Measurements from ENCODE around the gene NKAP. TPM values are rescaled to one million over a fixed set of nuclear protein-coding genes. Genes with fewer than 3 reads are reported as not detected.
"Not testable (repeated sequence)": the region's sequence is repeated elsewhere in the genome, so short reads cannot be mapped to it uniquely, and the experiment has no call there.

Gene NKAP
- total and polyA plus RNA-seq, 5 experiments from 2014 or later = 2.4 to 18.7 (median 6.3) TPM

DNA sequence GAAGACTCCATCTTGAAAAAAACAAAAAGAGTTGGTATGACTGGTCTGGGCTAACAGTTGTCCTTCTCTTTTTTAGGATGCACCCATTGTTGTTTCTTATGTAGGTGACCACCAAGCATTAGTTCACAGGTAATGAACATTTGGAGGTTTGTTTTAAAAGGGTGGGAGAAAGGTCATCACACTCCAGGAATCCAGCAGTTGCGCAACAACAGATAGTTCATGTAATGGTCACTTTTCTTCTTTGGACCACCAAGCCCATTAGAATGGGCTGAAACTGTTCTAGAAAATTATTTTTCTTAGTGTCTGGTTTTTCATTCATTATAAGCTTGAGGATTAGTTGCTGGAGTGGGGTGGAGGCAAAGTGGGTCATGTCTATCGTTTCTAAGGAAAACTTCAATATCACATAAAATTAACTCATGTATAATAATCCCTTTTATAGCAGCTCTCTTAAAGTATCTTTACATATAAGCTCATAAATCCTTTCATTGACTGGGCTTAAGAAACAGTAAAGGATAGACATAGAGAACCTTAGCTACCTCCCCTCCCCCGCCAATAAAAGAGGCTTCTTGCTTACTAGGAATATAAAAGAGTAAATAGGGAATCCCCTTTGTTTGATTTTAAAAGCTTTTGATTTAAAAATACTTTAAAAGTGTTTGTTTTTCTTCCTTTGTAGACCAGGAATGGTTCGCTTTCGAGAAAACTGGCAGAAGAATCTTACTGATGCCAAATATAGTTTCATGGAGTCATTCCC, 23.5 kb downstream of the NKAP start:
- no peaks in the 10 kb centered on the region for H3K27me3 Mint-ChIP-seq
- no peaks in the 10 kb centered on the region for H3K4me1 Mint-ChIP-seq
- peaks cover 0 to 23% (median 0%) of the 10 kb centered on the region in 3 donors for H3K36me3 Mint-ChIP-seq
- no peak overlapping the region for H3K4me3 Mint-ChIP-seq
- ATAC-seq (no peak), DNase-seq (no peak)
- POLR2A ChIA-PET = no interaction called here
- H3K27ac Mint-ChIP-seq = no peak overlapping the region
- H3K9me3 Mint-ChIP-seq = no peaks in the 10 kb centered on the region

DNA sequence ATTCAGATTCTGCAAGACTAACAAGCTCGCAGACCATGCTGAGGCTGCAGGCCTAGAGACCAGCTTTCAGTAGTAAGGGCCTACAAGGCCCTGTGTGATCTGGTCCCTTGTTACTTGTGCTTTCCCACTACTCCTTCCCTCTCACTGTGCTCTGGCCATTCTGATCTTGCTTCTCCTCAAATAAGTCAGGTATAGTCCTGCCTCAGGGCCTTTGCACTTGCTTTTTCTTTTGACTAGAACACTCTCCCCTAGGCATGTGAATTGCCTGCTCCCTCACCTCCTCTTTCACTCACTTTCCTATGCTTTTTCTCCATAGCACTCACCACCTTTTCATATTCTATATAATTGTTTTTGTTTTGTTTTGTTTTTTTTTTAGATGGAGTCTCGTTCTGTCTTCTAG, 25.7 kb downstream of the NKAP start:
- peaks cover 0 to 6% (median 0%) of the 10 kb centered on the region in 3 donors for H3K36me3 Mint-ChIP-seq
- DNase-seq (no peak), ATAC-seq (no peak)
- no peaks in the 10 kb centered on the region for H3K4me1 Mint-ChIP-seq
- H3K4me3 Mint-ChIP-seq = no peak overlapping the region
- no peak overlapping the region for H3K27ac Mint-ChIP-seq
- POLR2A ChIA-PET = no interaction called here
- no peaks in the 10 kb centered on the region for H3K9me3 Mint-ChIP-seq
- H3K27me3 Mint-ChIP-seq = no peaks in the 10 kb centered on the region

DNA sequence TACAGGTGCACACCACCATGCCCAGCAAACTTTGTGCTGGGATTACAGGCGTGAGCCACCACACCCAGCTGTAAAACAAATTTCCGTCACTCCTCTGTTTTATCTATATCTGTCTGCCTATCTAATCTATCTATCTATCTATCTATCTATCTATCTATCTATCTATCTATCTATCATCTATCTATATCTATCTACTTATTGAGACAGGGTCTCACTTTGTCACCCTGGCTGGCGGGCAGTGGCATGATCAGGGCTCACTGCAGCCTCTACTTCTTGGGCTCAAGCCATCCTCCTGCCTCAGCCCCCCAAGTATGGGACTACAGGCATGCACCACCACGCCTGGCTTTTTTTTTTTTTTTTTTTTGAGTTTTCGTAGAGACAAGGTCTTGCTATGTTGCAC, 27.2 kb downstream of the NKAP start:
- Mint-ChIP-seq H3K27me3 (no peaks in the 10 kb centered on the region), H3K27ac (peak overlapping the region in 1 of 10 donors; percentile 84), H3K36me3 (peaks cover 0 to 3% (median 0%) of the 10 kb centered on the region in 3 donors), H3K4me1 (no peaks in the 10 kb centered on the region), H3K4me3 (no peak overlapping the region), H3K9me3 (no peaks in the 10 kb centered on the region)
- POLR2A ChIA-PET = interaction anchor here (0.7 kb wide), 1 partner anchor 291 kb away, joined by 3 read pairs; no protein-coding TSS in a partner anchor
- no peak for DNase-seq
- ATAC-seq = no peak

DNA sequence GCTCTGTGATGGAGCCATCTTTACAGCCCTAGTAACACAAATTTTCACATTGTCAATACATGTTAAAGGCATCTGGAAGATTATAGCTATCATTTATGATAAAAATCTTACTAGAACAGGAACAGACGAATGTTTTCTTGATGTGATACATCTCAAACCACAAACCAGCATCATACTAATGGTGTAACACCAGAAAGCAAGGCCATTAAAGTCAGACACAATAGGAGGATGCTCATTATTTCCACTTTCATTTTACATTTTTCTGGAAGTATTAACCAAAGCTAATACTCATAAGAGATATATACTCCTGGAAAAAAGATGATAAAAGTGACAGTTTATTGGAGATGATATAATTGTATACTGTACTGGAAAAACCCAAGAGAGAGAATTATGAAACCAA, 42.6 kb downstream of the NKAP start:
- Mint-ChIP-seq H3K4me1 (no peaks in the 10 kb centered on the region), H3K27ac (peak overlapping the region in 1 of 10 donors; percentile 26), H3K36me3 (no peaks in the 10 kb centered on the region), H3K27me3 (no peaks in the 10 kb centered on the region), H3K9me3 (no peaks in the 10 kb centered on the region), H3K4me3 (no peak overlapping the region)
- DNase-seq (no peak), ATAC-seq (no peak)
- POLR2A ChIA-PET = no interaction called here

DNA sequence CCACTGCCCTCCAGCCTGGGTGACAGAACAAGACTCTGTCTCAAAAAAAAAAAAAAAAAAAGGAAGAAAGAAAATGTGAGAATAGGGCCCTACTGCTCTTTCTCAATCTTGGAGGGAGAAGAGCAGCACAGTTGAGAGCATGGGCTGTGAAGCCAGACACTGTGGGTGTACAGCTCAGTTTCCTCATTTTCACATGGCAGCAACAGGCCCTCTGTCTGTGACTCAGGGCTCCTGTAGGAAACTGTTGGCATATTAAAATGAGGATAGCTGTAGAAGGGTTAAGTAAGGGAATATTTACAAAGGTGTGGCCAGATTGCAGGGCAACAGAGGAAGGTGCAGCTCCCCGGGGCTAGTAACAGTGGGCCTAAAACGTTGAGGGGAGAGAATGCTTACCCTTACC, 44.4 kb downstream of the NKAP start:
- Mint-ChIP-seq H3K36me3 (no peaks in the 10 kb centered on the region), H3K27ac (peak overlapping the region in 1 of 10 donors; percentile 50), H3K9me3 (no peaks in the 10 kb centered on the region), H3K4me3 (no peak overlapping the region), H3K27me3 (no peaks in the 10 kb centered on the region), H3K4me1 (no peaks in the 10 kb centered on the region)
- POLR2A ChIA-PET = interaction anchor here (0.7 kb wide), 1 partner anchor 353 kb away, joined by 4 read pairs; no protein-coding TSS in a partner anchor
- no peak for ATAC-seq
- DNase-seq = no peak

DNA sequence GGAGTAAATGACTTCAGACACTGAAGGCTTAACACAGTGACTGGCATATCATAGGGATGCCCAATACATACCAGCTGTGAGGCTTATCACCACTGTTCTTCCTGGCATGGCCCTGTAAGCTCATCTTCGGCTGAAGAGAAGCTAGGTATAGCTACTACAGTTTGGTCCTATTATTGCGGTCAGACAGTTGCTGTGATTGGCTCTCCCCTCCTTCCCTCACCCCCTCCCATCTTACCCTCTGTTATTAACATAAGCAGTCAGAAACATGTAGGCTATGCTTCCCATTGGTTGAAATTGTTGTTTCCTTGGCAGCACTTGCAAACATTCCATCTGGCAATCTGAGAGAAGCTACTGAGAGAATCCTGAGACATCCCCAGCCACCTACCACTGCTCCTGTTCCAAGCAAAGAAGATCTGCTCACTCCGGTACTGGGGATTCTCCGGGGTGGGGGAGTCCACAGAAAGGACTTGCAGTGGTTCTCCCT, 47.7 kb downstream of the NKAP start, which contains the start of gene AKAP14:
Gene AKAP14 (plus strand): TSS at position 51 of the 484 bp plus-strand sequence. CDS start 7,331 bp downstream, outside the sequence.
- no peaks in the 10 kb centered on the region for H3K36me3 Mint-ChIP-seq
- POLR2A ChIA-PET = no interaction called here
- no peaks in the 10 kb centered on the region for H3K4me1 Mint-ChIP-seq

DNA sequence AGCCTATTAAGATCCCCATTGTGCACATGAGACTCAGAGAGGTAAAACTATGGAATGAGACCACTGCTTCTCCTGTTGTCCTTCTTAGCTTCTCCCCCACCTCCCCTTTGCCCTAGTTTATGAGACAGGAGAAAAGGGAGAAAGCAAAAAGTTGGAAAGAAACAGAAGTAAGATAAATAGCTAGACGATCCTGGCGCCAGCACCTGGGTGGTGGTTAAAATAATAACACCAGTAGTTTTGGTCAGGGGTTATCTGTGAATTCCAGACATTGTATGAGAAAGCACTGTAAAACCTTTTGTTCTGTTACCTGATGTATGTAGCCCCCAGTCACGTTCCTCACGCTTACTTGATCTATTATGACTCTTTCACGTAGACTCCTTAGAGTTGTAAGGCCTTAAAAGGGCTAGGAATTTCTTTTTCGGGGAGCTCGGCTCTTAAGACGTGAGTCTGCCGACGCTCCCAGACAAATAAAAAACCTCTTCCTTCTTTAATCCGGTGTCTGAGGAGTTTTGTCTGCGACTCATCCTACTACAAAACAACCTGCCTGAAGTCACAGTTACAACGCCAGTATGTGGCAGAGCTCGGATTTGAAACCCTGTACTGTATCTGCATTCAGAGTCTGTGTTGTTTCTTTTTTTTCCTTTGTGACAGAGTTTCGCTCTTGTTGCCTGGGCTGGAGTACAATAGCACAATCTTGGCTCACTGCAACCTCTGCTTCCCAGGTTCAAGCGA, 51.4 kb downstream of the NKAP start:
- H3K9me3 Mint-ChIP-seq, DNase-seq, H3K4me1 Mint-ChIP-seq, ATAC-seq, H3K36me3 Mint-ChIP-seq, H3K27ac Mint-ChIP-seq, H3K4me3 Mint-ChIP-seq, POLR2A ChIA-PET, H3K27me3 Mint-ChIP-seq: not testable (repeated sequence)

More for the DNA sequence above, 47.7 kb downstream of the NKAP start, which contains the start of gene AKAP14:
- DNase-seq (no peak), ATAC-seq (no peak)
- Mint-ChIP-seq H3K9me3 (no peaks in the 10 kb centered on the region), H3K27ac (no peak within 1 kb of the TSS), H3K4me3 (no peak within 1 kb of the TSS), H3K27me3 (no peaks in the 10 kb centered on the region)

DNA sequence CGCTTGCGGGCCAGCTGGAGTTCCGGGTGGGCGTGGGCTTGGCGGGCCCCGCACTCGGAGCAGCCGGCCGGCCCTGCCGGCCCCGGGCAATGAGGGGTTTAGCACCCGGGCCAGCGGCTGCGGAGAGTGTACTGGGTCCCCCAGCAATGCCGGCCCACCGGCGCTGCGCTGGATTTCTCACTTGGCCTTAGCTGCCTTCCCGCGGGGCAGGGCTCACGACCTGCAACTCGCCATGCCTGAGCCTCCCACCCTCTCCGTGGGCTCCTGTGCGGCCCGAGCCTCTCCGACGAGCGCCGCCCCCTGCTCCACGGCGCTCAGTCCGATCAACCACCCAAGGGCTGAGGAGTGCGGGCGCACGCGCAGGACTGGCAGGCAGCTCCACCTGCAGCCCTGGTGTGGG, 52.9 kb downstream of the NKAP start:
- POLR2A ChIA-PET, H3K27me3 Mint-ChIP-seq, ATAC-seq: not testable (repeated sequence)

DNA sequence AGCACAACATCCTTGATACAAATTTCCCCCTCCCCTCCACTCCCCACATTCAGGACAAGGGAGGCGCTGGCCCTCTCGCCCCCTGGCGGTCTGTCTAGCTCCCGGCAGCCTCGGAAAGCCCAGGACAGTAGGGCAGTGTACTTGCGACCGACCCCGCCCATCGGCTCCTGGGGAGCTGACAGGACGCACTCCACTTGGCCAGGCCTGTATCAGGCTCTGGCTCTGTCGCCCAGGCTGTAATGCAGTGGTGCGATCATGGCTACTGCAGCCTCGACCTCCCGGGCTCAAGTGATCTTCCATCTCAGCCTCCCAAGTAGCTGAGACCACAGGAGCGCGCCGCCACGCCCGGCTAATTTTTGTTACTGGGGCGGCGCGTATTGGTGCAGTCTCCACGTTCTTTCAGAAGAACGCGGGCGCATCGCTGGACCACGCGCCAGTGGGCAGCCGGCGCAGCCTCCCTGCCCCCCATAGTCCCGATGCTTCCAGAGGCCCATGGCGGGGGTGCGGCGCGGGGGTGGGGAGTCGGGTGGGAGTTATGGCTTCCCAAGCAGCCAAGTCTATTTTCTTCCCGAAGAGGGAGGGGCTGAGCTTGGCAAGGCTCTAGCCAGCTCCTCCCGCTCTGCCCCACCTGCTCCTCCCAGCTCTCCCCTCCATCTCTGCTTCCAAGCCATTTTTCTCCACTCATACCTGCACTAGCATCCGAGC, 55.7 kb downstream of the NKAP start:
- H3K9me3 Mint-ChIP-seq = no peaks in the 10 kb centered on the region
- peak; percentile 27 to 72 (median 42) for DNase-seq
- H3K27ac Mint-ChIP-seq = no peak overlapping the region
- peak overlapping the region; percentile 18 to 65 (median 46) for H3K4me3 Mint-ChIP-seq
- peaks cover 0 to 14% (median 7%) of the 10 kb centered on the region in 4 donors for H3K4me1 Mint-ChIP-seq
- ATAC-seq = peak; percentile 86 to 95
- no peaks in the 10 kb centered on the region for H3K36me3 Mint-ChIP-seq
- peaks cover 0 to 2% (median 0%) of the 10 kb centered on the region in 5 donors for H3K27me3 Mint-ChIP-seq
- POLR2A ChIA-PET = interaction anchor here (1.0 to 2.8 kb wide), 3 partner anchors 9 to 96 kb away, joined by 3 to 10 read pairs (median 7); partner anchors contain the start of genes NDUFA1, RNF113A and RPL39

More for the DNA sequence above, 52.9 kb downstream of the NKAP start:
- not testable (repeated sequence) for DNase-seq, H3K27ac Mint-ChIP-seq, H3K36me3 Mint-ChIP-seq, H3K9me3 Mint-ChIP-seq, H3K4me3 Mint-ChIP-seq
- peaks cover 0 to 14% (median 7%) of the 10 kb centered on the region in 4 donors for H3K4me1 Mint-ChIP-seq

DNA sequence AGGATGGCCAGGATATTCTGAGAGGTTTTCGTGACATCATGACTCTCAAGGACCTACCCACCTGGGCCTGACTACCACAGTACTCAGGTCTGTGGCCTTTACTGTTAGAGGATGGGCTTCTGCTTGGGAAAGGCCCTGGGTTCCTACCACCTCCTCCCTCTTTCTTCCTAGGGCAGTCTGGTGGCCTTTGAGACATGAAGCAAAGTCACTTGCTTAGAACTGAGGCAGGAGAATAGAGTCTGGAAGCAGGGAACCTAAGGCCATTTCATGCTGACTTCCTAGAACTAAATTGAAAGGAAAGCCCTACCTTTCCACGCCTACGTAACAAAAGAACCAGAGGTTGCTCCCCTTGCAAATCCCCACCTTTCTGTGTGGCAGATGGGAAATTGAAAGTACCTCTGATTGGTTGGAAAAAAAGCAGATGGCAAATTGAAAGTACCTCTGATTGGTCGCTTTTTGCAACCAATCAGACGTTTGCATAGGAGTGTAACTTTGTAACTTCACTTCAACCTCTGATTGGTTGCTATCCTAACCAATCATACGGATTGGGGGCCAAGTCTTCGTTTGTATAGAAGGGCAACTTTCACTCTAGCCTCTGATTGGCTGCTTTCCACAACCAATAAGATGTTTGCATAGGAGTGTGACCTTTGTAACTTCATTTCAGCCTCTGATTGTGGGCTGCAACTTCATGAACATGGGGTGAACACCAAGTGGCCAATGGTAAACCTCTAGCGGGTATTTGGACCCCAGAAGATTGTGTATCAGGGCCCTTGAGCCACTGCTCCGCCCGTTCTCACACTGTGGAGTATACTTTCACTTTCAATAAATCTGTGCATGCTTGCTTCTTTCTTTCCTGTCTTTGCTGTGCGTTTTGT, 57.8 kb downstream of the NKAP start:
- POLR2A ChIA-PET = interaction anchor here (2.8 kb wide), 1 partner anchor 94 kb away, joined by 10 read pairs; the partner anchor contains the start of gene RPL39
- peak overlapping the region in 9 of 10 donors; percentile 8 to 61 (median 32) for H3K27ac Mint-ChIP-seq

DNA sequence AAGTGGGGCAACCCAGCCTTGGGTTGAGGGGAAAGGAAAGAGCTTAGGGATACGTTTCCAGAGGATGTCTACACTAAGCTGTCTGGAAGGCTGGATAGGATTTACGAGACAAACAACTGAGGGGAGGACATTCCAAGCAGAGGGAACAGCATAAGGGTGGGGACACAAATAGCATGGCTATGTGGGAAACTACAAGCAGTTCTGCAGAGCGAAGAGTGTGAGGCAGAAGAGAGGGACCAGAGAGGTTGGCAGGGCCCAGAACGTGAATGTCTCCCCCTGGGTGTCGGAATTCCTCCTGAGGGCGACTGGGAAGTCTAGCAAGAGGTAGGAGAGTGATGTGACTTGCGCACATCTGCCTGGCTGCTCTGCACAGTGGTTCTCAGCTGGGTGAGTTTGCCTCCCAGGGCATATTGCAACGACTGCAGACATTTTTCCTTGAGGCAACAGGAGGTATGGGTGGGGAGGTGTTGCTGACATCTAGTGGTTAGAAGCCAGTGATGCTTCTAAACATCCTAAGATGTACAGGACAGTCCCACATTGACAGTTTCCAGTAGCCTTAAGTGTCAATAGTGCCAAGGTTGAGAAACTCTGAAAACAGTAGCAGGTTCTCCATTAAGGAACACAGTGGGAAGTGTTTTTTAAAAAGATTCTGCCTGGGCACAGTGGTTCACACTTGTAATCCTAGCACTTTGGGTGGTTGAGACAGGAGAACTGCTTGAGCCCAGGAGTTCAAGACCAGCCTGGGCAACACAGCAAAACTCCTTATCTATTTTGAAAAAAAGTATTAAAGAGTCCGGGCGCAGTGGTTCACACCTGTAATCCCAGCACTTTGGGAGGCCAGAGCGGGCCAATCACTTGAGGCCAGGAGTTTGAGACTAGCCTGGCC, 62.8 kb downstream of the NKAP start:
- peak; percentile 77 to 89 for ATAC-seq
- peak overlapping the region; percentile 56 to 90 (median 82) for H3K27ac Mint-ChIP-seq
- peaks cover 2 to 28% (median 27%) of the 10 kb centered on the region in 4 donors for H3K4me1 Mint-ChIP-seq
- POLR2A ChIA-PET = interaction anchor here (0.7 to 0.9 kb wide), 2 partner anchors 10 to 89 kb away, joined by 3 to 4 read pairs; partner anchors contain the start of gene RPL39
- peaks cover 0 to 18% (median 0%) of the 10 kb centered on the region in 3 donors for H3K36me3 Mint-ChIP-seq
- H3K4me3 Mint-ChIP-seq = peak overlapping the region in 1 of 10 donors; percentile 13
- no peaks in the 10 kb centered on the region for H3K9me3 Mint-ChIP-seq
- no peaks in the 10 kb centered on the region for H3K27me3 Mint-ChIP-seq
- peak in 9 of 10 donors; percentile 1 to 66 (median 33) for DNase-seq

More for the DNA sequence above, 57.8 kb downstream of the NKAP start:
- ATAC-seq (peak; percentile 27 to 33), DNase-seq (peak in 1 of 10 donors; percentile 26)
- Mint-ChIP-seq H3K9me3 (no peaks in the 10 kb centered on the region), H3K27me3 (peaks cover 0 to 2% (median 0%) of the 10 kb centered on the region in 5 donors), H3K4me1 (peaks cover 0 to 16% (median 9%) of the 10 kb centered on the region in 4 donors), H3K36me3 (no peaks in the 10 kb centered on the region), H3K4me3 (peak overlapping the region; percentile 16 to 62 (median 46))

All from naive thymus-derived CD8-positive, alpha-beta T cell (primary cell).